AG10803 (cell line): Measurements from ENCODE around the gene TCF7.
A peak's percentile ranks its signal among the peaks of the same experiment; 100 is the strongest.

Experiments used
- DNase-seq: peaks from one replicate; pipeline ENCODE4 v3.0.0; 2010; ENCODE audit warnings: low read depth
- H3K4me3 ChIP-seq: 2 replicates; pipeline ENCODE4 v1.5.1; 2011; ENCODE audit warnings: mild to moderate bottlenecking, low read length, control low read depth
- TF ChIP-seq, protein P1 (sequence below): conservative IDR thresholded peaks from 2 replicates; pipeline ENCODE4 v1.5.1; 2011; ENCODE audit warnings: mild to moderate bottlenecking, low read length, control low read depth, inconsistent platforms

Gene TCF7

DNA sequence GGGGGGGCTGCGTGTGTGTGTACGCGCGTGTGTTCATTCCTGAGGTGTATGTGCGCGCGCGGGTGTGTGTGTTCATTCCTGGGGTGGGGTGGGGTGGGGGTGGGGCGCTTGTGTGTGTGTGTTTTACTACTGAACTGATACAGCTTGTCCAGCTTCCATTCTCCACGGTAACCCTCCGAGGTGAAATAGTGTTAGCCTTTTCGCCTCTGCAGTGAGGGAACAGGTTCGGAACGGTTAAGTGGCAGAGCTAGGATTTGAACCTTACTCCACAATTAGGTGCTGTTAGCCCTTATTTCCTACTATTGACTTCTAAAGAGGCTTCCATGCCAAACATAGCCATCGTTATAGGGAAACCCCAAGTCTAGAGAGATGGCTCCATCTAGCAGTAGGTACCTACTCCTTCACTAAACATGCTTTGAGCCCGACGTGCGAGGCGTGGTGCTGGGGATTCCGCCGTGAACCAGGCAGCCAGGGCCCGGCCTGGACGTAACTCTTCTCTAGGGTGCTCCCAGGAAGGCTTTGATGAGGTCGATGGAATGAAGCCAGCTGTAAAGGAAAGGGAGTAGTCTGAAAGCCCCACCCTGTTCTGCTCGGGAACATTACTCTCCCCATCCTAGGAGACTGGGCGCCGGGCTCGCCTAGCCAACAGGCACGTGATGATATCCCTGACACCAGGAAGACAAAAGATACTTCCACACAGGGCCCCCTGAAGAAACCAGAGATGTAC, 63.1 kb downstream of the TCF7 start:
- TF ChIP-seq, protein P1, sequence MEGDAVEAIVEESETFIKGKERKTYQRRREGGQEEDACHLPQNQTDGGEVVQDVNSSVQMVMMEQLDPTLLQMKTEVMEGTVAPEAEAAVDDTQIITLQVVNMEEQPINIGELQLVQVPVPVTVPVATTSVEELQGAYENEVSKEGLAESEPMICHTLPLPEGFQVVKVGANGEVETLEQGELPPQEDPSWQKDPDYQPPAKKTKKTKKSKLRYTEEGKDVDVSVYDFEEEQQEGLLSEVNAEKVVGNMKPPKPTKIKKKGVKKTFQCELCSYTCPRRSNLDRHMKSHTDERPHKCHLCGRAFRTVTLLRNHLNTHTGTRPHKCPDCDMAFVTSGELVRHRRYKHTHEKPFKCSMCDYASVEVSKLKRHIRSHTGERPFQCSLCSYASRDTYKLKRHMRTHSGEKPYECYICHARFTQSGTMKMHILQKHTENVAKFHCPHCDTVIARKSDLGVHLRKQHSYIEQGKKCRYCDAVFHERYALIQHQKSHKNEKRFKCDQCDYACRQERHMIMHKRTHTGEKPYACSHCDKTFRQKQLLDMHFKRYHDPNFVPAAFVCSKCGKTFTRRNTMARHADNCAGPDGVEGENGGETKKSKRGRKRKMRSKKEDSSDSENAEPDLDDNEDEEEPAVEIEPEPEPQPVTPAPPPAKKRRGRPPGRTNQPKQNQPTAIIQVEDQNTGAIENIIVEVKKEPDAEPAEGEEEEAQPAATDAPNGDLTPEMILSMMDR, result no peak
- peak; percentile 69 for DNase-seq

DNA sequence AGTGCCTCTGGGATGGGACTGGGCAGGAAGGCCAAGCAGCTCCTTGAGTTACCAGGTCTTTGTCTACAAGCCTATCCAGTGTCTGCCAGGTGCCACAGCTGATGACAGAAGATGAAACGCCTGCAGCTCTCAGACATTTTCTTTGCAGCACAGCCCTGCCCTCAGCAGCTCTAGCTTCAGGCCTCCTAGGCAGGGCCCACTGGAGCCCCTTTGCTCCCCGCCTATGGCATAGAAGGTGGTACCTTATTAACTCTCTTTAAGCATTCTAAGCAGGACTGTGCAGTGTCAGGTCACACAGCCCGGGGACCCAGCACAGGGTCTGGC, 63.6 kb downstream of the TCF7 start:
- H3K4me3 ChIP-seq, result no peak overlapping the region
- TF ChIP-seq, protein P1, result no peak
- no peak for DNase-seq

More for the DNA sequence above, 63.1 kb downstream of the TCF7 start:
- H3K4me3 ChIP-seq, result peak overlapping the region; percentile 91

DNA sequence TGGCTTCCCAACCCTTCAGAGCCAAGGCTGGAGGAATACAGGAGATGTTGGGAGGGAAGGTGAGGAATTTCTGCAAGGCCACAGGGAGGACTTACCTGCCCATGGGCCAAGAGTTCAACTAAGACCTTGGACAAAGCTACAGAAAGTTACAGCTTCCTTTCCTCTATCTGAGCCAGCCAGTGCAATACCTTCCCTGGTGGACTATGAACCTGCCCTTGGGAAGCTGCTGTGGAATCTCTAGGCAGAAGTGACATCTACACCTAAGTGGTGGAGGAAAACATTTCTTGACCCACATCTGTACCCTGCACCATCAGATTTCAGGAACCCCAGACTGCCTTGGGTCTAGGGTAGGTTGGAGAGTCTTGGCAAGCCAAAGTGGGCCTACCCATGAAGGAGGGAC, 69.0 kb downstream of the TCF7 start:
- TF ChIP-seq, protein P1, result no peak
- no peak overlapping the region for H3K4me3 ChIP-seq
- no peak for DNase-seq

DNA sequence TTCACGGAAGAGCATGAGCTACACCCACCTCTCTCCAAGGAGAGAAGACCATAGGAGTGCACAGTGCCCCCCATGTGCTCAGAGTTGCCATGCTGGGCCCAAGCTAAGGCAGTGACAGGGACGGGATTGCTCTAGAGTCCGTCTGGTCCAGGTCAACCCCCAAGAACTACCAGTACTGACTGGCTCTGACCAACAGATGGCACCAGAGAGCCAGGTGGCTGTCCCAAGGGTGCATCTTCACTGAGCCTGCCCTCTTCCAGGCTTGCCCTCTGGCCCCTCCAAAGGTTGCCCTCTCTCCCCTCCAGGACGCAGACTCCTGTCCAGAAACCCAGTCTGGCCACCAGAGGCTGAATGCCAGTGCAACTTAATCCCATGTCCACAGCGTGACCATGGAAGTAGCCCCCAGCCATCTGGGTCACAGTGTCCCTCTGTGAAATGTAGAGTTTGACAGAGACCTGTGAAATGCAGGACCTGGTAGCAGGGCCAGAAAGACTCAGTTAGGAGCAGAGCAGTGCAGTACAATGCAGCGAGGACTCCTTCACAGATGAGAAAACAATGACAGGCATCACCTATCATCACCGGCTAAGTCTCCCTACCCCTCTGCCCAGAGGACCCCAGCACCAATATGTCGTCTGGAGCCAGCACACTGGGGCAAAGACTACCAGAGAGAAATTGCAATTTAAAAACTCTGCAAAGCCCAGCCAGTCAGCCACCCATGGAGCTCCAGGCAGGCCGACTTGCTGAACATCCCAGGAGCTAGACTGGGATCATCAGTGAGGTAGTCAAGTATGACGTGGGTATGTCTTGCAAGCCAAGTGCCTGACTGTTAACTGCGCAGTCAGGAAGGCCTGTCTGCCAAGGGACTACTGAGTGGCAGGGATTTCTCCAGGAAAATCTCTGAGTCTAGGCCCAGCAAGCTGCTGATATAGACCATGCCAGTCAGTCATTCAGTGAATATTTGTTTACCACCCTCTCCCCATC, 70.0 kb downstream of the TCF7 start:
- peak; percentile 48 for DNase-seq
- TF ChIP-seq, protein P1, result peak; percentile 97
- no peak overlapping the region for H3K4me3 ChIP-seq

DNA sequence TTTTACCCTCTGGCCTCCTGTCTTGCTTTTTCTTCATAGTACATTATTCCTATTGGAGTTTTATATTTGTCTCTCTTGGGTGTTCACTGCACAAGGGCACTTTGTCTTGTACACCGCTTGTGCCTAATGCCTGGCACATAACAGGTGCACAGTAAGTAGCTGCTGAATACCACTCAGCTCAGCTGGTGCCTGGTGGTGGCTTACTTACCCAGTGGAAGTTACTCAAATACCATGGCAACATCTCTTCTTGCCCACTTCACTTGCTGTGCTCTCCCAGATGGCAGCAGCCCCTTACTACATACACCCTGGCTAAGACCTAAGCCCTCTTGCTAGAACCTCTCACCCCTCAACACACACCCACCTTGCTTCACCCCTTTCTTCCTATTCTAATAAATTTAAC, 73.6 kb downstream of the TCF7 start:
- TF ChIP-seq, protein P1, result no peak
- no peak overlapping the region for H3K4me3 ChIP-seq
- no peak for DNase-seq

DNA sequence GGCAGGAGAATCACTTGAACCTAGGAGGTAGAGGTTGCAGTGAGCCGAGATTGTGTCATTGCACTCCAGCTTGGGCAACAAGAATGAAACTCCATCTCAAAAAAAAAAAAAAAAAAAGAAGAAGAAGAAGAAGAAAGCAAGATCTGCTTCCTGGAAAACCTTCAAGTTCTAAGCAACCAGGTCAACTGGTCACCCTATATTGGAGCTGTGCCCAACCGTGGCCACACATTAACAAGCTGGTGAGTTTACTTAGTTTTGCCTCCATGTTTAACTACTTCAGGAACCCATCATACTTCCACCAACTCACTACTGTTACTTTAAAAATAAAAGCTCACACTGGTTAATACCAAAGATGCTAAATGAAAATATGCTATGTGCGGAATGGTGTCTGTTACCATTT, 74.5 kb downstream of the TCF7 start:
- no peak for DNase-seq
- TF ChIP-seq, protein P1, result no peak
- H3K4me3 ChIP-seq, result no peak overlapping the region

DNA sequence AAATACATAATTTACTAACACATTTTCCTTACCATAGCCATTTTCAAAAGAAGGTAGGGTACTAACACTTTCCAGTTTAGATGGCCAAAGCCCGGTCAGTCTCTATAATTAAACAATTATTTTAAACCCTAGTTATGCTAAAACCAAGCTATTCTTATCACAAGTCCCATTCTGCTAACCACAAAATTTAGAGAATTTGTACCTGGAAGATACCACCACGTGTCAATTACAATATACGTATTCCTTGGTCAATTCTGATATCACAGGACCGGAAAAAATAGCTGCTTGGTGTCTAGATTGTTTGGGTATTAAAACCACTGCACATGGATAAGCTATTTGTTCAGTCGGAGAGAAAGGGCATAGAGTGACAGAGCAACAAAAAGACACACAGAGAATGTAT, 81.2 kb downstream of the TCF7 start:
- TF ChIP-seq, protein P1, result no peak
- no peak overlapping the region for H3K4me3 ChIP-seq
- no peak for DNase-seq
